HEK293 (cell line): ENCODE measurements around the gene IPO13.

Experiments
- CTCF ChIA-PET: fragments of 350-600 bp; formaldehyde crosslinking; extraction: SDS; loops from one replicate; lab custom pipeline; 2021; ENCODE audit warnings: antibody characterized with exemption; lab: Yijun Ruan, JAX
- POLR2A ChIA-PET: fragments of 300-600 bp; formaldehyde crosslinking; extraction: SDS; loops from one replicate; lab custom pipeline; 2020; ENCODE audit warnings: antibody characterized with exemption, inconsistent platforms; lab: Yijun Ruan, JAX
- H3K27ac ChIP-seq: fragments of 200-500 bp; sonication (Bioruptor generic); 2 replicates; pipeline ENCODE4 v1.5.1; 2014; ENCODE audit warnings: low read depth, low read length, control low read depth, inconsistent platforms; ENCODE audit errors: extremely low read depth
- H3K36me3 ChIP-seq, 2 experiments: fragments of 200-500 bp in 1 of 2; sonication (Bioruptor generic) in 1 of 2; 1 replicate in 1 of 2; 2 replicates in 1 of 2; pipeline ENCODE4 v1.5.1; 2014 to 2017; ENCODE audit warnings: inconsistent platforms in 2 of 2, low read length in 2 of 2; ENCODE audit not compliant: control insufficient read depth in 2 of 2, insufficient read depth in 1 of 2
- H3K4me1 ChIP-seq: fragments of 200-500 bp; sonication (Bioruptor generic); 2 replicates; pipeline ENCODE4 v1.5.1; 2014; ENCODE audit warnings: mild to moderate bottlenecking, low read length, inconsistent platforms; ENCODE audit not compliant: control insufficient read depth, insufficient read depth
- H3K4me3 ChIP-seq: 2 replicates; pipeline ENCODE4 v1.5.1; 2011; ENCODE audit warnings: low read depth, mild to moderate bottlenecking, control low read depth, low read length, moderate library complexity
- H3K9me3 ChIP-seq: fragments of 200-500 bp; sonication (Bioruptor generic); 2 replicates; pipeline ENCODE4 v1.5.1; 2014; ENCODE audit warnings: low read depth, low read length, inconsistent platforms; ENCODE audit not compliant: control insufficient read depth, insufficient read depth
- EGR2 ChIP-seq: fragments of 450-650 bp; formaldehyde crosslinking; IDR thresholded peaks from 2 replicates; pipeline ENCODE4 v1.5.1; 2016; ENCODE audit warnings: low read depth, missing biosample characterization, missing genetic modification characterization
- MEIS1 ChIP-seq: sonication (generic); formaldehyde crosslinking; IDR thresholded peaks from 2 replicates; pipeline ENCODE4 v1.8.1; 2022; ENCODE audit warnings: missing genetic modification reagents, mild to moderate bottlenecking, borderline replicate concordance
- SCRT1 ChIP-seq: fragments of 450-650 bp; formaldehyde crosslinking; IDR thresholded peaks from 2 replicates; pipeline ENCODE4 v1.5.1; 2016; ENCODE audit warnings: missing biosample characterization, missing genetic modification characterization, borderline replicate concordance
- TCF7L2 ChIP-seq: IDR thresholded peaks from 2 replicates; pipeline ENCODE4 v1.6.1; 2011; ENCODE audit warnings: low read depth, mild to moderate bottlenecking, inconsistent platforms, low read length, moderate library complexity, borderline replicate concordance
- ZBTB20 ChIP-seq: fragments of 450-650 bp; formaldehyde crosslinking; IDR thresholded peaks from 2 replicates; pipeline ENCODE4 v1.5.1; 2016; ENCODE audit warnings: missing biosample characterization, missing genetic modification characterization
- ZFHX2 ChIP-seq: fragments of 450-650 bp; formaldehyde crosslinking; conservative IDR thresholded peaks from 2 replicates; pipeline ENCODE4 v1.5.1; 2016; ENCODE audit warnings: missing biosample characterization, missing genetic modification characterization
- ZIC2 ChIP-seq: fragments of 450-650 bp; formaldehyde crosslinking; IDR thresholded peaks from 2 replicates; pipeline ENCODE4 v1.5.1; 2016; ENCODE audit warnings: missing biosample characterization, missing genetic modification characterization
- ZNF202 ChIP-seq: fragments of 450-650 bp; formaldehyde crosslinking; IDR thresholded peaks from 2 replicates; pipeline ENCODE4 v1.5.1; 2016; ENCODE audit warnings: missing biosample characterization, missing genetic modification characterization, borderline replicate concordance
- ZNF266 ChIP-seq: fragments of 450-650 bp; formaldehyde crosslinking; IDR thresholded peaks from 2 replicates; pipeline ENCODE4 v1.5.1; 2016; ENCODE audit warnings: missing biosample characterization, missing genetic modification characterization, low read depth
- ZNF335 ChIP-seq: fragments of 450-650 bp; formaldehyde crosslinking; conservative IDR thresholded peaks from 2 replicates; pipeline ENCODE4 v1.5.1; 2016; ENCODE audit warnings: missing biosample characterization, missing genetic modification characterization
- ZNF366 ChIP-seq: fragments of 450-650 bp; formaldehyde crosslinking; conservative IDR thresholded peaks from 2 replicates; pipeline ENCODE4 v1.5.1; 2016; ENCODE audit warnings: missing biosample characterization, missing genetic modification characterization
- ZNF426 ChIP-seq: fragments of 450-650 bp; formaldehyde crosslinking; IDR thresholded peaks from 2 replicates; pipeline ENCODE4 v1.5.1; 2017; ENCODE audit warnings: missing biosample characterization, missing genetic modification characterization, mild to moderate bottlenecking, inconsistent platforms, moderate library complexity
- ZNF501 ChIP-seq: fragments of 450-650 bp; formaldehyde crosslinking; IDR thresholded peaks from 2 replicates; pipeline ENCODE4 v1.5.1; 2016; ENCODE audit warnings: missing biosample characterization, missing genetic modification characterization
- ZNF510 ChIP-seq: fragments of 450-650 bp; formaldehyde crosslinking; IDR thresholded peaks from 2 replicates; pipeline ENCODE4 v1.5.1; 2018; ENCODE audit warnings: mild to moderate bottlenecking, missing genetic modification characterization, missing biosample characterization; ENCODE audit not compliant: insufficient replicate concordance
- ZNF514 ChIP-seq: fragments of 450-650 bp; formaldehyde crosslinking; IDR thresholded peaks from 2 replicates; pipeline ENCODE4 v1.5.1; 2016; ENCODE audit warnings: missing biosample characterization, missing genetic modification characterization
- ZNF670 ChIP-seq: fragments of 450-650 bp; formaldehyde crosslinking; IDR thresholded peaks from 2 replicates; pipeline ENCODE4 v1.5.1; 2016; ENCODE audit warnings: missing biosample characterization, missing genetic modification characterization, low read depth
- ZSCAN23 ChIP-seq: fragments of 450-650 bp; formaldehyde crosslinking; IDR thresholded peaks from 2 replicates; pipeline ENCODE4 v1.5.1; 2016; ENCODE audit warnings: missing biosample characterization, missing genetic modification characterization
- TF ChIP-seq, protein P1 (sequence below): fragments of 450-650 bp; formaldehyde crosslinking; IDR thresholded peaks from 2 replicates; pipeline ENCODE4 v1.5.1; 2016; ENCODE audit warnings: missing biosample characterization, missing genetic modification characterization
- TF ChIP-seq, protein P2 (sequence below): fragments of 450-650 bp; formaldehyde crosslinking; IDR thresholded peaks from 2 replicates; pipeline ENCODE4 v1.5.1; 2017; ENCODE audit warnings: missing biosample characterization, missing genetic modification characterization
- TF ChIP-seq, protein P3 (sequence below): fragments of 450-650 bp; formaldehyde crosslinking; IDR thresholded peaks from 2 replicates; pipeline ENCODE4 v1.5.1; 2017; ENCODE audit warnings: missing biosample characterization, mild to moderate bottlenecking, missing genetic modification characterization, moderate library complexity
- TF ChIP-seq, protein P4 (sequence below): fragments of 450-650 bp; formaldehyde crosslinking; IDR thresholded peaks from 2 replicates; pipeline ENCODE4 v1.5.1; 2016; ENCODE audit warnings: missing biosample characterization, missing genetic modification characterization
- TF ChIP-seq, protein P5 (sequence below): fragments of 450-650 bp; formaldehyde crosslinking; IDR thresholded peaks from 2 replicates; pipeline ENCODE4 v1.5.1; 2016; ENCODE audit warnings: missing biosample characterization, missing genetic modification characterization, borderline replicate concordance
- TF ChIP-seq, protein P6 (sequence below): fragments of 450-650 bp; formaldehyde crosslinking; IDR thresholded peaks from 2 replicates; pipeline ENCODE4 v1.5.1; 2017; ENCODE audit warnings: missing biosample characterization, missing genetic modification characterization
- TF ChIP-seq, protein P7 (sequence below): fragments of 450-650 bp; formaldehyde crosslinking; IDR thresholded peaks from 2 replicates; pipeline ENCODE4 v1.5.1; 2016; ENCODE audit warnings: missing biosample characterization, missing genetic modification characterization, low read depth

The IPO13 gene

DNA sequence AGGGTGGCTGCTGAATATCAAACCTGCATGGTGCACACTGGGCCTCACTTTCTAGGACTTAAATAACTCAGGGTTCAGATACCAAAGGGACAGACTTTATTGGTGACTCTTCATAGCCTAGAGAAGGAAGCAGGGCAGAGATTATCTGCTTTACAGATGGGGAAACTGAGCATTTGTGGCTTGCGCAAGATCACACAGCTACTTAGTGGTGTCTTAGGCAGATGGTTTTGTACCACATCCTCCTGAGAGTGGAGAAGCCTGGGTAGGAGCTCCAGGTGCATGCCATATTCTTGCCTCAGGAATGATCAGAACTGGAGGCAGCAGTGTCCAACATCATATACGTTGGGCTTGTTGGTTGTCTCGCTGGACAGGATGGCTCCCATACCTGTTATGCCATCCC lies 16.3 kb downstream of the IPO13 start (continued):
- TF ChIP-seq, protein P1, sequence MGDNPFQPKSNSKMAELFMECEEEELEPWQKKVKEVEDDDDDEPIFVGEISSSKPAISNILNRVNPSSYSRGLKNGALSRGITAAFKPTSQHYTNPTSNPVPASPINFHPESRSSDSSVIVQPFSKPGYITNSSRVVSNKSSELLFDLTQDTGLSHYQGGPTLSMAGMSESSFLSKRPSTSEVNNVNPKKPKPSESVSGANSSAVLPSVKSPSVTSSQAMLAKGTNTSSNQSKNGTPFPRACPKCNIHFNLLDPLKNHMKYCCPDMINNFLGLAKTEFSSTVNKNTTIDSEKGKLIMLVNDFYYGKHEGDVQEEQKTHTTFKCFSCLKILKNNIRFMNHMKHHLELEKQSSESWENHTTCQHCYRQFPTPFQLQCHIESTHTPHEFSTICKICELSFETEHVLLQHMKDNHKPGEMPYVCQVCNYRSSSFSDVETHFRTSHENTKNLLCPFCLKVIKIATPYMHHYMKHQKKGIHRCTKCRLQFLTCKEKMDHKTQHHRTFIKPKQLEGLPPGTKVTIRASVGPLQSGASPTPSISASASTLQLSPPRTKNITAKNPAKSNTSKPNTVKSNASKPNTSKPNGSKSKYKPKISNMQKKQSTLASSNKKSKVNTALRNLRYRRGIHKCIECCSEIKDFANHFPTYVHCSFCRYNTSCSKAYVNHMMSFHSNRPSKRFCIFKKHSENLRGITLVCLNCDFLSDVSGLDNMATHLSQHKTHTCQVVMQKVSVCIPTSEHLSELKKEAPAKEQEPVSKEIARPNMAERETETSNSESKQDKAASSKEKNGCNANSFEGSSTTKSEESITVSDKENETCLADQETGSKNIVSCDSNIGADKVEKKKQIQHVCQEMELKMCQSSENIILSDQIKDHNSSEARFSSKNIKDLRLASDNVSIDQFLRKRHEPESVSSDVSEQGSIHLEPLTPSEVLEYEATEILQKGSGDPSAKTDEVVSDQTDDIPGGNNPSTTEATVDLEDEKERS (tag by site-specific recombination), result no peak
- TF ChIP-seq ZNF366 (tag by site-specific recombination) (no peak), SCRT1 (no peak), ZNF266 (tag by site-specific recombination) (no peak), ZNF501 (tag by site-specific recombination) (no peak), ZNF426 (tag by site-specific recombination) (no peak), ZBTB20 (tag by site-specific recombination) (no peak), ZNF510 (no peak), TCF7L2 (no peak)
- TF ChIP-seq, protein P2, sequence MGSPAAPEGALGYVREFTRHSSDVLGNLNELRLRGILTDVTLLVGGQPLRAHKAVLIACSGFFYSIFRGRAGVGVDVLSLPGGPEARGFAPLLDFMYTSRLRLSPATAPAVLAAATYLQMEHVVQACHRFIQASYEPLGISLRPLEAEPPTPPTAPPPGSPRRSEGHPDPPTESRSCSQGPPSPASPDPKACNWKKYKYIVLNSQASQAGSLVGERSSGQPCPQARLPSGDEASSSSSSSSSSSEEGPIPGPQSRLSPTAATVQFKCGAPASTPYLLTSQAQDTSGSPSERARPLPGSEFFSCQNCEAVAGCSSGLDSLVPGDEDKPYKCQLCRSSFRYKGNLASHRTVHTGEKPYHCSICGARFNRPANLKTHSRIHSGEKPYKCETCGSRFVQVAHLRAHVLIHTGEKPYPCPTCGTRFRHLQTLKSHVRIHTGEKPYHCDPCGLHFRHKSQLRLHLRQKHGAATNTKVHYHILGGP (tag by site-specific recombination), result no peak

DNA sequence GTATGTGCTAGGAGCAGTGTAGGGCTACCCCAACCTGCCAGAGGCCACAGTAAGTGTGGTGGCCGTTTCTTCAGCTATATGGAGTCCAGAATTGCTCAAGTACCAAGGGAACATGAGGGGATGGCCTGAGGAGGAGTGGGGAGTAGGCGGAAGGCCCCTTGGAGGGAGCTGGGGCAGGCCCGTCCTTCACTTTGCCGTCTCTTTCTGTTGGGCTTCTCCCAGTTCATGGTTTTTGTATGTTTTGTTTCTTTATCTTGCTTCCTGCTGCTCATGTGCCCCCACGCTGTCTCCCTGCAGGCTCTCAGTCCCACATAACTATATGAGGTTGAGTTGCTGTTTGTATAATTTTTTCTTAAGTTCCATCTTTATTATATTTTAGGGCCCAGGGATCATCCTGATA lies 17.1 kb downstream of the IPO13 start:
- H3K4me1 ChIP-seq, result no peaks in the 10 kb centered on the region
- no peaks in the 10 kb centered on the region for H3K9me3 ChIP-seq
- no peak overlapping the region for H3K27ac ChIP-seq
- peaks cover 0 to 91% of the 10 kb centered on the region in 2 experiments; a peak in 1 of 3 replicates for H3K36me3 ChIP-seq
- CTCF ChIA-PET, result interaction anchor here (0.9 to 1.2 kb wide), 2 partner anchors 42 to 200 kb away, joined by 3 read pairs; no protein-coding TSS in a partner anchor
- POLR2A ChIA-PET, result no interaction called here
- no peak overlapping the region for H3K4me3 ChIP-seq
- TF ChIP-seq, protein P3, sequence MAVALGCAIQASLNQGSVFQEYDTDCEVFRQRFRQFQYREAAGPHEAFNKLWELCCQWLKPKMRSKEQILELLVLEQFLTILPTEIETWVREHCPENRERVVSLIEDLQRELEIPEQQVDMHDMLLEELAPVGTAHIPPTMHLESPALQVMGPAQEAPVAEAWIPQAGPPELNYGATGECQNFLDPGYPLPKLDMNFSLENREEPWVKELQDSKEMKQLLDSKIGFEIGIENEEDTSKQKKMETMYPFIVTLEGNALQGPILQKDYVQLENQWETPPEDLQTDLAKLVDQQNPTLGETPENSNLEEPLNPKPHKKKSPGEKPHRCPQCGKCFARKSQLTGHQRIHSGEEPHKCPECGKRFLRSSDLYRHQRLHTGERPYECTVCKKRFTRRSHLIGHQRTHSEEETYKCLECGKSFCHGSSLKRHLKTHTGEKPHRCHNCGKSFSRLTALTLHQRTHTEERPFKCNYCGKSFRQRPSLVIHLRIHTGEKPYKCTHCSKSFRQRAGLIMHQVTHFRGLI (tag by site-specific recombination), result peak; percentile 86
- TF ChIP-seq ZNF366 (tag by site-specific recombination), result no peak
- no peak for TF ChIP-seq ZNF335 (tag by site-specific recombination)
- TF ChIP-seq ZNF510, result no peak
- TF ChIP-seq, protein P4, sequence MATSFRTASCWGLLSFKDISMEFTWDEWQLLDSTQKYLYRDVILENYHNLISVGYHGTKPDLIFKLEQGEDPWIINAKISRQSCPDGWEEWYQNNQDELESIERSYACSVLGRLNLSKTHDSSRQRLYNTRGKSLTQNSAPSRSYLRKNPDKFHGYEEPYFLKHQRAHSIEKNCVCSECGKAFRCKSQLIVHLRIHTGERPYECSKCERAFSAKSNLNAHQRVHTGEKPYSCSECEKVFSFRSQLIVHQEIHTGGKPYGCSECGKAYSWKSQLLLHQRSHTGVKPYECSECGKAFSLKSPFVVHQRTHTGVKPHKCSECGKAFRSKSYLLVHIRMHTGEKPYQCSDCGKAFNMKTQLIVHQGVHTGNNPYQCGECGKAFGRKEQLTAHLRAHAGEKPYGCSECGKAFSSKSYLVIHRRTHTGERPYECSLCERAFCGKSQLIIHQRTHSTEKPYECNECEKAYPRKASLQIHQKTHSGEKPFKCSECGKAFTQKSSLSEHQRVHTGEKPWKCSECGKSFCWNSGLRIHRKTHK (tag by site-specific recombination), result no peak
- peak; percentile 40; the same call in 1 of the 2 replicates for TF ChIP-seq ZIC2 (tag by site-specific recombination)
- no peak for TF ChIP-seq ZSCAN23 (tag by site-specific recombination)
- TF ChIP-seq EGR2 (tag by site-specific recombination), result 0 out of 2 replicates have a peak, but pooled peaks have one; percentile 43
- TF ChIP-seq MEIS1 (CRISPR knock-in tag), result no peak
- 0 out of 2 replicates have a peak, but pooled peaks have one; percentile 31 for TF ChIP-seq ZFHX2 (tag by site-specific recombination)
- TF ChIP-seq, protein P5, sequence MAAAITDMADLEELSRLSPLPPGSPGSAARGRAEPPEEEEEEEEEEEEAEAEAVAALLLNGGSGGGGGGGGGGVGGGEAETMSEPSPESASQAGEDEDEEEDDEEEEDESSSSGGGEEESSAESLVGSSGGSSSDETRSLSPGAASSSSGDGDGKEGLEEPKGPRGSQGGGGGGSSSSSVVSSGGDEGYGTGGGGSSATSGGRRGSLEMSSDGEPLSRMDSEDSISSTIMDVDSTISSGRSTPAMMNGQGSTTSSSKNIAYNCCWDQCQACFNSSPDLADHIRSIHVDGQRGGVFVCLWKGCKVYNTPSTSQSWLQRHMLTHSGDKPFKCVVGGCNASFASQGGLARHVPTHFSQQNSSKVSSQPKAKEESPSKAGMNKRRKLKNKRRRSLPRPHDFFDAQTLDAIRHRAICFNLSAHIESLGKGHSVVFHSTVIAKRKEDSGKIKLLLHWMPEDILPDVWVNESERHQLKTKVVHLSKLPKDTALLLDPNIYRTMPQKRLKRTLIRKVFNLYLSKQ, result no peak
- no peak for TF ChIP-seq ZNF202 (tag by site-specific recombination)
- no peak for TF ChIP-seq ZNF514 (tag by site-specific recombination)
- TF ChIP-seq, protein P6, sequence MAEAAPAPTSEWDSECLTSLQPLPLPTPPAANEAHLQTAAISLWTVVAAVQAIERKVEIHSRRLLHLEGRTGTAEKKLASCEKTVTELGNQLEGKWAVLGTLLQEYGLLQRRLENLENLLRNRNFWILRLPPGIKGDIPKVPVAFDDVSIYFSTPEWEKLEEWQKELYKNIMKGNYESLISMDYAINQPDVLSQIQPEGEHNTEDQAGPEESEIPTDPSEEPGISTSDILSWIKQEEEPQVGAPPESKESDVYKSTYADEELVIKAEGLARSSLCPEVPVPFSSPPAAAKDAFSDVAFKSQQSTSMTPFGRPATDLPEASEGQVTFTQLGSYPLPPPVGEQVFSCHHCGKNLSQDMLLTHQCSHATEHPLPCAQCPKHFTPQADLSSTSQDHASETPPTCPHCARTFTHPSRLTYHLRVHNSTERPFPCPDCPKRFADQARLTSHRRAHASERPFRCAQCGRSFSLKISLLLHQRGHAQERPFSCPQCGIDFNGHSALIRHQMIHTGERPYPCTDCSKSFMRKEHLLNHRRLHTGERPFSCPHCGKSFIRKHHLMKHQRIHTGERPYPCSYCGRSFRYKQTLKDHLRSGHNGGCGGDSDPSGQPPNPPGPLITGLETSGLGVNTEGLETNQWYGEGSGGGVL, result no peak
- TF ChIP-seq ZNF670, result no peak
- TF ChIP-seq, protein P7, sequence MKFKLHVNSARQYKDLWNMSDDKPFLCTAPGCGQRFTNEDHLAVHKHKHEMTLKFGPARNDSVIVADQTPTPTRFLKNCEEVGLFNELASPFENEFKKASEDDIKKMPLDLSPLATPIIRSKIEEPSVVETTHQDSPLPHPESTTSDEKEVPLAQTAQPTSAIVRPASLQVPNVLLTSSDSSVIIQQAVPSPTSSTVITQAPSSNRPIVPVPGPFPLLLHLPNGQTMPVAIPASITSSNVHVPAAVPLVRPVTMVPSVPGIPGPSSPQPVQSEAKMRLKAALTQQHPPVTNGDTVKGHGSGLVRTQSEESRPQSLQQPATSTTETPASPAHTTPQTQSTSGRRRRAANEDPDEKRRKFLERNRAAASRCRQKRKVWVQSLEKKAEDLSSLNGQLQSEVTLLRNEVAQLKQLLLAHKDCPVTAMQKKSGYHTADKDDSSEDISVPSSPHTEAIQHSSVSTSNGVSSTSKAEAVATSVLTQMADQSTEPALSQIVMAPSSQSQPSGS (tag by site-specific recombination), result no peak
